GM12891 (cell line): ENCODE data around the gene CACNA1I.

ENCODE experiments used
- DNase-seq: peaks from one replicate; pipeline ENCODE4 v3.0.0; 2011; ENCODE audit warnings: low spot score; ENCODE audit not compliant: insufficient read length
- FAIRE-seq: peaks from 2 replicates; lab custom pipeline; 2011; peaks lifted over from hg19 to GRCh38; lab: Jason Lieb, UNC
- PAX5 ChIP-seq: IDR thresholded peaks from 2 replicates; pipeline ENCODE4 v1.6.1; 2011; ENCODE audit warnings: low read length, moderate library complexity, mild to moderate bottlenecking; ENCODE audit not compliant: insufficient read depth, severe bottlenecking
- POLR2A ChIP-seq: IDR thresholded peaks from 2 replicates; pipeline ENCODE4 v1.6.1; 2011; ENCODE audit warnings: low read depth, low read length, control low read depth
- POLR2AphosphoS5 ChIP-seq: IDR thresholded peaks from 2 replicates; pipeline ENCODE4 v1.6.1; 2011; ENCODE audit warnings: low read depth, low read length, control low read depth
- POU2F2 ChIP-seq: IDR thresholded peaks from 2 replicates; pipeline ENCODE4 v1.6.1; 2011; ENCODE audit warnings: low read depth, mild to moderate bottlenecking, control low read depth, low read length, moderate library complexity
- SPI1 ChIP-seq: IDR thresholded peaks from 2 replicates; pipeline ENCODE4 v1.6.1; 2011; ENCODE audit warnings: low read depth, low read length, control low read depth
- TAF1 ChIP-seq: IDR thresholded peaks from 2 replicates; pipeline ENCODE4 v1.6.1; 2011; ENCODE audit warnings: low read depth, low read length, control low read depth

Gene CACNA1I

GRCh38 chr22:39675947-39676346, 105.4 kb downstream of the CACNA1I start:
- DNase-seq (no peak), FAIRE-seq (no peak)
- TF ChIP-seq TAF1 = no peak
- no peak for TF ChIP-seq PAX5
- no peak for TF ChIP-seq POU2F2
- no peak for TF ChIP-seq POLR2A
- no peak for TF ChIP-seq SPI1
- no peak for TF ChIP-seq POLR2AphosphoS5

GRCh38 chr22:39677967-39678366, 107.4 kb downstream of the CACNA1I start:
- FAIRE-seq (no peak), DNase-seq (no peak)
- TF ChIP-seq POLR2A (no peak), TAF1 (no peak), POLR2AphosphoS5 (no peak), POU2F2 (no peak), PAX5 (no peak), SPI1 (no peak)

- TF ChIP-seq SPI1 (no peak), PAX5 (no peak), POLR2AphosphoS5 (no peak), POLR2A (no peak), TAF1 (no peak), POU2F2 (no peak)
- FAIRE-seq (no peak), DNase-seq (no peak)
Measured at GRCh38 chr22:39678862-39679490, 108.4 kb downstream of the CACNA1I start.

GRCh38 chr22:39679652-39680051, 109.1 kb downstream of the CACNA1I start:
- TF ChIP-seq POLR2AphosphoS5 = no peak
- no peak for TF ChIP-seq POLR2A
- no peak for TF ChIP-seq TAF1
- no peak for TF ChIP-seq SPI1
- no peak for TF ChIP-seq POU2F2
- no peak for TF ChIP-seq PAX5
- no peak for FAIRE-seq
- no peak for DNase-seq

GRCh38 chr22:39680486-39680885, 109.9 kb downstream of the CACNA1I start:
- TF ChIP-seq SPI1 (no peak), POLR2A (no peak), POLR2AphosphoS5 (no peak), PAX5 (no peak), POU2F2 (no peak), TAF1 (no peak)

GRCh38 chr22:39681038-39681861, 110.7 kb downstream of the CACNA1I start:
- DNase-seq (no peak), FAIRE-seq (no peak)
- no peak for TF ChIP-seq SPI1
- TF ChIP-seq POLR2A = no peak
- no peak for TF ChIP-seq POU2F2
- no peak for TF ChIP-seq POLR2AphosphoS5
- no peak for TF ChIP-seq PAX5
- TF ChIP-seq TAF1 = no peak

More at GRCh38 chr22:39680486-39680885, 109.9 kb downstream of the CACNA1I start:
- FAIRE-seq = no peak
- no peak for DNase-seq

GRCh38 chr22:39682994-39683393, 112.4 kb downstream of the CACNA1I start:
- FAIRE-seq = no peak
- TF ChIP-seq SPI1 = no peak
- TF ChIP-seq POU2F2 = no peak
- TF ChIP-seq PAX5 = no peak
- no peak for TF ChIP-seq POLR2A
- no peak for TF ChIP-seq POLR2AphosphoS5
- DNase-seq = no peak

GRCh38 chr22:39683639-39684038, 113.1 kb downstream of the CACNA1I start:
- FAIRE-seq (no peak), DNase-seq (no peak)
- TF ChIP-seq POLR2AphosphoS5 (no peak), POLR2A (no peak), TAF1 (no peak), POU2F2 (no peak), PAX5 (no peak), SPI1 (no peak)

GRCh38 chr22:39684702-39685281, 114.2 kb downstream of the CACNA1I start:
- no peak for FAIRE-seq
- DNase-seq = no peak
- no peak for TF ChIP-seq PAX5
- TF ChIP-seq TAF1 = no peak
- TF ChIP-seq SPI1 = no peak
- no peak for TF ChIP-seq POLR2AphosphoS5
- no peak for TF ChIP-seq POLR2A
- no peak for TF ChIP-seq POU2F2
